Stimulated activated CD4-positive, alpha-beta T cell treated with anti-CD3 and anti-CD28 coated beads, Interleukin-2, amount 100 ng/mL, for 24 hours (primary cell): ENCODE measurements around the gene DSCAML1.

Experiments used
- DNase-seq, 2 donors: peaks; one replicate each; pipeline ENCODE4 v3.0.0-alpha.2; 2020

DSCAML1 gene, protein sequence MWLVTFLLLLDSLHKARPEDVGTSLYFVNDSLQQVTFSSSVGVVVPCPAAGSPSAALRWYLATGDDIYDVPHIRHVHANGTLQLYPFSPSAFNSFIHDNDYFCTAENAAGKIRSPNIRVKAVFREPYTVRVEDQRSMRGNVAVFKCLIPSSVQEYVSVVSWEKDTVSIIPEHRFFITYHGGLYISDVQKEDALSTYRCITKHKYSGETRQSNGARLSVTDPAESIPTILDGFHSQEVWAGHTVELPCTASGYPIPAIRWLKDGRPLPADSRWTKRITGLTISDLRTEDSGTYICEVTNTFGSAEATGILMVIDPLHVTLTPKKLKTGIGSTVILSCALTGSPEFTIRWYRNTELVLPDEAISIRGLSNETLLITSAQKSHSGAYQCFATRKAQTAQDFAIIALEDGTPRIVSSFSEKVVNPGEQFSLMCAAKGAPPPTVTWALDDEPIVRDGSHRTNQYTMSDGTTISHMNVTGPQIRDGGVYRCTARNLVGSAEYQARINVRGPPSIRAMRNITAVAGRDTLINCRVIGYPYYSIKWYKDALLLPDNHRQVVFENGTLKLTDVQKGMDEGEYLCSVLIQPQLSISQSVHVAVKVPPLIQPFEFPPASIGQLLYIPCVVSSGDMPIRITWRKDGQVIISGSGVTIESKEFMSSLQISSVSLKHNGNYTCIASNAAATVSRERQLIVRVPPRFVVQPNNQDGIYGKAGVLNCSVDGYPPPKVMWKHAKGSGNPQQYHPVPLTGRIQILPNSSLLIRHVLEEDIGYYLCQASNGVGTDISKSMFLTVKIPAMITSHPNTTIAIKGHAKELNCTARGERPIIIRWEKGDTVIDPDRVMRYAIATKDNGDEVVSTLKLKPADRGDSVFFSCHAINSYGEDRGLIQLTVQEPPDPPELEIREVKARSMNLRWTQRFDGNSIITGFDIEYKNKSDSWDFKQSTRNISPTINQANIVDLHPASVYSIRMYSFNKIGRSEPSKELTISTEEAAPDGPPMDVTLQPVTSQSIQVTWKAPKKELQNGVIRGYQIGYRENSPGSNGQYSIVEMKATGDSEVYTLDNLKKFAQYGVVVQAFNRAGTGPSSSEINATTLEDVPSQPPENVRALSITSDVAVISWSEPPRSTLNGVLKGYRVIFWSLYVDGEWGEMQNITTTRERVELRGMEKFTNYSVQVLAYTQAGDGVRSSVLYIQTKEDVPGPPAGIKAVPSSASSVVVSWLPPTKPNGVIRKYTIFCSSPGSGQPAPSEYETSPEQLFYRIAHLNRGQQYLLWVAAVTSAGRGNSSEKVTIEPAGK (N-terminal part only)

DNA sequence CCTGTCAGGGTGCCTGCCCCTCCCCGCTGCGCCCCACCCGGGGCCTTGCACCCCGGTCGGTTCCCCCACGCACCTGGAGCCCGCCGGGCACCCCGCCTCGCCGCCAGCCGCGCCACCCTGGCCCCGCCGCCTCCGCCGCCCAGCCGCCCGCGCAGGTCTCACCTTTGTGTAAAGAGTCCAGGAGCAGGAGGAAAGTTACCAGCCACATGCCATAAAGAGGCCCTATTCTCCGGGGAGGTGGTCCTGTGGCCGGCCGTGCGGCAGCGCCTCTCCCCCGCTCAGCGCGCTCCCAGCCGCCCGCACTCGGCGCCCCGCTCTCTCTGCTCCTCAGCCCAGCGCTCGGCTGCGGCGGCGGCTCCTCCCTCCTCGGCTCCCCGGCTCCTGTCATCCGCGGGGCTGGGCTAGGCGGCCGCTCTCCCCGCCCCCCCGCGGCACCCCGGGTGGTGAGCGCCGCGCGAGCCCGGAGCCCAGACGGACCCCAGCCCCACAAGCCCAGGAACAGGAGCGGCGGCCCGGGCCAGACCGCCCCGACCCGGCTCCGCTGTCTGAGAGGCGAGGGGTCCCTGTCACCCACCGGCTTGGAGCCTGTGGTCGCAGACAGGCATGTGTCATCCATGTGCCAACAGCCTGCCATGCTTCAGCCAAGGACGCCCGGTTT lies at the start of gene DSCAML1:
TSS of gene DSCAML1 (minus strand) at position 345 of the 658 bp plus-strand sequence. CDS start at position 208, 137 bp downstream.
- peak; percentile 40 to 61 for DNase-seq

DNA sequence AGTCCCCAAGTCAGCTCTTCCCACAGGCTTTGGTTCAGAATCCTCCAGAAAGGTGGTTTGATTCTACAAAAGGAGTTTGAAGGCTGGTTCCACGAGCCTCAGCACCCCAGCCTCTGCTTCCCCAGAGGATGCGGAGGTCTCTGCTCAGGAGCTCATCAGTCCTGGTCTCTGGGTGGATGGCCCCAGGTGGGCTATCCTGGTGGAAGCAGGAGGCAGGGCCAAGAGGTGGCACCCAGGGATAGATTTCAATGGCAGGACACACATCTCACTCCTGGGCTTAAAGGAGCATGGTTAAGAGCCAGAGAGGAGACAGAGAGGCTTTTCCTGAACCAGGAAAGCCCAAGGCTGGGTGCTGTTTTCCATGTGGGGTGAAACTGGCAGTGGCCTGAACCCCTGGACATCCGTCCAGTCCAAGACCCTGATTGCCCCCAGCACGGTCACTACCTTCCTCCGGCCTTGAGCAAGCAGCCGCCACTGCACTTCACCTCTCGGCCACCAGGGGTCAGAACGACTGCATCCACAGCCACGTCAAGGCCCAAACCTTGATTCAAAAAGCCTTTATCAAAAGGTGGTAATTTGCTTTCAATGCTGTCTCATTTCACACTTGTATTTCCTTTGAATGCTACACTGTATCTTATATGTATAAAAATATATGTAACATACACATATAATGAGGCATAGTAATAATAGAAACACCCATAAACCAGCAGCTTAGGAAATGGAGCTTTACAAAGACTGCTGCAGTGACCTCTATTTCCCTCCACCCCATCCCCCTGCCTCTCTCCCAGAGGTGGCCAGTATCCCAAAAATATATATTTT lies 46.9 kb upstream of the DSCAML1 start:
- DNase-seq, result peak; percentile 89 to 91

DNA sequence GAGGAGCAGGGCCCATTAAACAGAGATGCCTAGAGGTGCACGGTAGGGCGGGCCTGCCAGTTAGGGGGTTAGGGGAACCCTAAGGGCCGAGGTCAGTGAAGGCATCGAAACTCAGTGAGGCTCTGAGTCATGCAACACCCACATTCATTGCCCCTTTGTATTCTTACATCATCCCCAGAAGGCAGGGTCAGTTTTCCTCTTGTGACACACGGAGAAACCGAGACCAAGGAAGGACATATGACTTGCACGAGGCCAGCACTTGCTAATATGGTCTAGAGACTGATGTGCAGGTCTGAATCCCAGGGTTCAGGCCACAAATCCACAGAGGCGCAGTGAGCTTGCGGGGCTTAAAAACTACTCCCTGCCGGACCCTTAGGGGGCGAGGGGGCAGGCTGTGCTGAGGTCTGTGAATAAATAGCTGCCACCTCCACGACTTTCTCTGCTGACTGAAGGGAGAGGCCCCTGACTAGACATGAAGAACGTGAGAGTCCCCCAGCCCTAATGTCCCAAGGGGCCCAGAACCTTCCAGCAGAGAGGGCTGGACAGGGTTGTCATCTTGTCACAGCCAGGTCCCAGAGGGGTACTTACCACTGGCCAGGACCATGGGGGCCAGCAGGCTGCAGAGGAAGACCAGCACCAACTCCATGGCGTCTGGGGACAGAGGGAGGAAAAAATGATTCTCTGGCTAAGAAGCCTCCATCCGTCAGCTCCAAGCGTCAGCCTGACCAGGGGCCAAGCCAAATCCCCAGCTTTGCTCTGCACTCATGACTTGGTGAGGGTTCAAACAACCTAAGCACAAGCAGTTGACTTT lies 45.3 kb upstream of the DSCAML1 start:
- DNase-seq, result peak in 1 of 2 donors; percentile 11

DNA sequence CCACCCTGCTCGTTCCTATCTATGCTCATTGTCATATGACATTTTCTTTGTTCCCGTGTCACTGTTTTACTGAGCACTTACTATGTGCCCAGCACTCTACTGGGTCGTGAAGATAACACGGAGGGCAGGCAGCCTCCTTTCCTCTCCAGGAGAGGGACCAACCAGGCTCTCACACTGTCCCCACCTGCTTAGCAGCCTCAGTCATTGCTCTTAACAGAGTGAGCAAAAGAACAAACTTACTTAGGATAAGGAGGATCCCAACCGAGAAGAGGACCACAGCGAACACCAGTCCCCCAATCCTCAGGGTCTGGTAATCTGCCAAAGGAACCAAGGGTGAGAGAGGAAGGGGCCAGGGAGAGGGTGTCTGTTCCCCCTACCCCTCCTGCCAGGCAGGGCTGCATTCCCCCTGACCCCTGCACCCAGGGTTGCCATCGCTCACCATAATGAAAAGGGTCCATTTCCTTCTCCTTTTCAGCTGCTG lies 44.6 kb upstream of the DSCAML1 start:
- DNase-seq, result peak in 1 of 2 donors; percentile 11

DNA sequence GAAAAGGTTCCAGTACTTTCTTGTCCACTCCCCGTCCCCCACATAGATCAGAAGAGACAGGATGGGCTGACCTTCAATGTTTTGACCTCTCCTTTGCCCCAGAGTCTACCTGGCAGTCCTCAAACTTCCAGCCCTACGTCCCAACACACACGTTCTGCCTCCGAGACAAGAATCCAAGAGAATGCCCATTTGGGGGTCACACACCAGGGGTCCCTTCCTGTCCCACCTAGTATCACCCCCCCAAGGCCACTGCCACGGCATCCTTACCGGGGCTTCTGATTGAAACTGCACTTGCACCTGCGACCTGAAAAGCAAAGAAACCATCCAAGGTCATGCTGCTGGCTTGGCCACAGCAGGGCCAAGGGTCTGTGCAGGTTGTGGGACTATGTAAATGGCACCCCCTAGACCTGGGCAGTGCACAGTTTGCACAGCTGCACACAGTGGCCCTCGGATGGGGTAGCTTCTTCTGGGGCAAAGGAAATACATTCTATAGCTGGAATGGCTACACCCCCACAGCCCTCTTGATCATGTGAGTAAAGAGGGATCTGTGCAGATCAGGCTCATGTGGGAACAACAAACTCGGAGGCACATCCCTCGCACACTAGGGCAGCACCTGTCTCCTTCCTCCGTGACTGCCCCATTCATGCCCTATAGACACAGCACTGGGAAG lies 44.0 kb upstream of the DSCAML1 start:
- DNase-seq, result peak in 1 of 2 donors; percentile 13

DNA sequence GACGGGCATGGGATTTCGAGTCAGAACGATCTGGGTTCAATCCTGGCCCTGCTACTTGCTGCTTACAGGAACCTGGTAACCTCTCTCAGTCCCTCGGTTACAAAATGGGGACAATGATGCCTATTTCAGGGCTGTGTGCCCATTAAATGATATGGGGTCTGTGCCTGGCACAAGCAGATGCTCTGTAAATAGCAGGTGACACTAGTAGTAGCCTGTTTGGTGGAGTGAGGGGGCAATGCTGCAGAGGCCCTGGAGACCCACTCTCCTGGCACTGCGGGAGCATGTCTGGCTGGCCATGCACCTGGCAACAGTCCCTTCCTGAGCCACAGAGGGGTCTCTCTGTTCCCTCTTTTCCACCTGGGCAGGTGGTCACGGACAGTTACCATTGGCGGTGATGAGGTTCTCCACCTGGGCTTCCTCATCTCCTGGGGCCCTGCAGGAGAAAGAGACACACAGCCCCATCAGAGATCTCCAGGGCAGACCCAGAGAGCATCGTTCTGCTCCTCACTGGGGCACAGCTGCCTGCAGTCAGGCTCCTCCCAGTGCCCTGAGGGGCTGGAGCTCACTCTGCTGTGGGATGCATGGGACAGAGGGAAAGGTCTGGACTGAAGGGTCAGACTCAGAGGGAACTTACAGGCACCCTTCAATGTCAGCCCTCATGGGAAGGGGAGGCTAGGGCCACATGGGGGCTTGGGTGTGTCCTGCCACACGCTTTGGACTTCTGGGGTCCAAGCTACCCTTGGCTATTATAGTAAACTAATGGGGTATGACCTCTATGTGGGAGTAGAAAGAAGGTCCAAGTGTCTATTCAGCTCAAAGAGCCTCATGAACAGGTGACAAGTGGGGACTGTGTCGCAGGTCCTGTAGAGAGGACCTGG lies 43.2 kb upstream of the DSCAML1 start:
- DNase-seq, result peak in 1 of 2 donors; percentile 8

DNA sequence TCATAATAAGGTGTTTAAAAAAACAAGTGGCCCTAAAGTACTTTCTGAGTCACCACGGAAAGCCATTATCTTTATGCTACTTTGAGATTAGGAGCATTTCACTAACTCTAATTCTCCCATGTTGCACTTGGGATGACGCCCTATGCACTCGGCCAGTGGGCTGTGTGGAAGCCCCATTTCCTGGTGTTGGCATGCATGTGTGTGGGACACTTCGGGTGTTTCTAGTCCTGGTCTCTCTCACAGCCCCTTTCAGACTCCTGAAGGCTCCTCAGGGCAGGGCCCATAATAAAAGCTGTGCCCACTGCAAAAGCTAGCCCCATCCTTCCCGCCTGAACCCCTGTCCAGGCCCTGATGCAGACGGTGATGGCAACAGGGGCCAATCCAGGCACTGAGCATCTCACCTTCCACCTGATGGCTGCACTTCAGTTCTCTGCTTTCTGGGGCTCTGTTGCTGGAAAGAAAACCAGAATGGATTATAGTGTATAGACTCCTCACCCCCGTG lies 42.4 kb upstream of the DSCAML1 start:
- DNase-seq, result peak in 1 of 2 donors; percentile 10

DNA sequence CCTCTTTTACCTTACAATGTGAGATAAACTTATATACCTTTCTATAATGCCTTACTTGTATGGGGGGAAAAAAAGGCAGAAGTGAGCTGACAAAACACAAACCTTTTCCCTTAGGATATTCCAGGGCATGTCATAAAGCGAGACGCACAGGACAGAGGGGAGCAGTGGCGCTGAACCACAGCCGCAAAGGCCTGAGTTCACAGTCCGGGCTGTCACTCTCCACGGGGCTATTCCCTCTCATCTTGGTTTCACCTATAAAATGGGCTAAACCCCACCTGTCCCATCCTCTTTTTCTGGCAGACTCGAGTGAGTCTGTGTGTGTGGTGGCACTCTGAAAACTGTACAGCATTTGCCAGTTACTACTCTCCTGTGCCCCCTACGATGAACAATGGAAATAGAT lies 41.9 kb upstream of the DSCAML1 start:
- DNase-seq, result peak in 1 of 2 donors; percentile 11

DNA sequence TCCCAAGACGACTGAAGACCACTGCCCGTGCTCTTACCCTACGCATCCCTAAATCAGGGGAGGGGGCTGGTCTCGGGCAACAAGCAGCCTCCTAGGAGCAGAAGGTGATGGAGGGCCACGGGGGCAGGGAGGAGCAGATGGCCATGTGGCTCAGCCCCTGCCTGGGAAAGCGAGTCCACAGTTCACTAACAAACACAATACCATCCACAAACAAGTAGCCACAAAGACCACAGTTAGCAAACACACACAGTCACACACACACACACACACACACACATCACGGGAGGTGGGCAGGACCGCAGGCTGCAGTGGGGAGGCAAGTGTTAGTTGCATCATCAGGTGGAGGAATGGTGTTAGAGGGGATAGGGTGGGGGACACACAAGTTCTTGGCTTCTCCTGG lies 40.8 kb upstream of the DSCAML1 start:
- no peak for DNase-seq

DNA sequence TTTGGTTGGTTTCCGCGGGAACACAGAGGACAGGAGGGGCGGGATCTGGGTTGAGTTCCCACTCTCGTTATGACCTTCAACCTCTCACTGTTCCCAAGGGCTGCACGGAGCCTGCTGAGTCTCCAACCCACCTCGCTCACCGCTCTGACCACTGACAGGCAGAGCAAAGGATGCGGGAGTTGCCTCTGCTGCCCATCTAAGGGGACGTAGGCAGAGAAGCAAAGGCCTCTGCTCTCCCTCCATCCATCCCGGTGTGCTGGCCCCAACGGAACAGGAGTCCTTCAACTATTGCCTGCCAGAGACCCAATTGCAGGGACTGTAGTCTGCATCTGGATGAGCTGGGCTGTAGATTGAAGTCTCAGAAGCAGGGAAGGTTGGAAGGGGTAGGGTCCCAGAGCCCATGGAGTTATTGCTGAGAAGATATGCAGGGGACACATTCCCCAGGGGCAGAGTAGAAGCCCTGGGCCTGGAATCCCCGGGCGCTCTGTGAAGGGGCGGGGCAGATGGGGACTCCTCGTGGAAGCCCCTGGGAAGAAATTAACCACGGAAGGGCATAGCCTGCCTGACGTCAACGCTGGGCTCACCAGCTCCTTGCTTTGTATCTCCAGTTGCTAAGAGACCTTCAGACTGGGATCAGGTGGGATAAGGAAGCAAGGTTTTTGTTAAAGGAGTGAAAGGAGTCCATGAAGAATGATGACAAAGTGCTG lies 40.2 kb upstream of the DSCAML1 start:
- no peak for DNase-seq

DNA sequence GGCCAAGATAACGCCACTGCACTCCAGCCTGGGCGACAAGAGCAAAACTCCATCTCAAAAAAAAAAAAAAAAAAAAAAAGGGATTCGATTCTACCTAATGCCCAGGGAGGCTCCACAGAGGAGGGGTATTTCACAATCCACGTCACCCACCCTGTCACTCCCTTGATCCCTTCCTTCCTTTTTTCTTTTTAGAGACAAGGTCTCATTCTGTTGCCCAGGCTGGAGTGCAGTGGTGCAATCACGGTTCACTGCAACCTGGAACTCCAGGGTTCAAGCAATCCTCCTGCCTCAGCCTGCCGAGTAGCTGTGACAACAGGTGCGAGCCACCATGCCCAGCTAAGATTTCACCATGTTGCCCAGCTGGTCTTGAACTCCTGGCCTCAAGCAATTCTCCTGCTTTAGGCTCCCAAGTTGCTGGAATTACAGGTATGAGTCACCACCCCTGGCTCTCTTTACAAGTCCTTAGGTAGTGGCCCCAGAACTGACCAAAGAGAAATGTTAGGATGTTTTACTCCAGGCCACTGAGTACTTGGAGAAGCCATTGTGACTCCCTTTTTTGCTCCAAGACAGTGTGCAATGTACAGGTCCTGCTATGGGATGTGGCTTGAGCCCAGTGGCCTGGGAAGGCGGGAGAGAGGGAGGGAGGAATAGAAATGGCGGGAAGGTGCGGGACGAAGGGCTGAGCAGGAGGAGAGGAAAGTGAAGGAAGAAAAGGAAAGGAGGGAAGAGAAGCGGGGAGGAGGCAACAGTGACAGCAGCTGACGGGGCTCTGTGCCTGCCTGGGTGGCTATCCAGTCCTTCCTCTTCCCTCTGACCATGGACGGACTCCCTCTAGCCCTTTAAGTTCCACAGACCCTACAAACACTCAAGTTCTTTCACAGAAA lies 39.3 kb upstream of the DSCAML1 start:
- DNase-seq, result peak in 1 of 2 donors; percentile 9

DNA sequence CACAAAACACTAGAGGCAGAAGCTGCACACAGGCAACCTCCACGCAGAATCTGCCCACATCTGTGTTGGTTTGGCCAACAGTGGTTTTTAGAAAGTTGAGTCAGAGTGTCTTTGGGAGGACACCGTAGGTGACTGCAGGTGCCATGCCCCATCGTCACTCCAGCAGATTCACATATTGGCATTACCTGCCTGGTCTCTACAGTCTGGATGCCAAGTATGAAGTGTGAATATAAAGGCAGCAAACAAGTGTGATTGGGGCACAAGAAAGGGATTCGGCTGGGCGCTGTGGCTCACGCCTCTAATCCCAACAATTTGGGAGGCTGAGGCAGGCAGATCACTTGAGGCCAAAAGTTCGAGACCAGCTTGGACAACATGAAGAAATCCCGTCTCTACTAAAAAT lies 38.6 kb upstream of the DSCAML1 start:
- DNase-seq, result peak in 1 of 2 donors; percentile 11

DNA sequence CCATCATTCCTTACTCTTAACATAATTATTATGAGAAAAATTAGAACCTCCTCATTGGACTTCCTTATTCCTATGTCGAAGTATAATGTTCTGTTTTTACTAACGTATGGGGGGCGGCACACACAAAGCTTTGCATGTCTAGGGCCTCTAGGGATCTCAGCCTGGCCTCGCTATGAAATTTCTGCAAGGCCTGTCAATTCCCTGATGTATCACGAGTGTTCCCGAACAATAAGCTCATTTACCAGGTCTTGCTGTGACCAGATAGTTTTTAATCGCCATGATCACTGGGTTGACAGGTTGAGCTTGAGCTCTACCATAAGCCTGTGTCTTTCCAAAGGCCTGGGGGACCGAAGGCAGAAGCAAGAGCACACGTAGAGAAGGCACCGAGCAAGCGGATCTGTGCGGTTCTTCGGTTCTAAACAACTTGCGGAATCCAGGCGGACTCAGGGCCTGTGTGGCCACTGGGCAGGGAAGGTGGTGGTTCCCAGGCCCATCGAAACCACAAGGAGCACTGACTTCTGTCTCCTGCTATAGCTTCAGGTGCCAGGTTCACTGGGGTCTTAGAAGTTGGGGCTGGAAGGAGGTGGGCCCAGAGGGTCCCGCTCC lies 37.9 kb upstream of the DSCAML1 start:
- DNase-seq, result no peak

DNA sequence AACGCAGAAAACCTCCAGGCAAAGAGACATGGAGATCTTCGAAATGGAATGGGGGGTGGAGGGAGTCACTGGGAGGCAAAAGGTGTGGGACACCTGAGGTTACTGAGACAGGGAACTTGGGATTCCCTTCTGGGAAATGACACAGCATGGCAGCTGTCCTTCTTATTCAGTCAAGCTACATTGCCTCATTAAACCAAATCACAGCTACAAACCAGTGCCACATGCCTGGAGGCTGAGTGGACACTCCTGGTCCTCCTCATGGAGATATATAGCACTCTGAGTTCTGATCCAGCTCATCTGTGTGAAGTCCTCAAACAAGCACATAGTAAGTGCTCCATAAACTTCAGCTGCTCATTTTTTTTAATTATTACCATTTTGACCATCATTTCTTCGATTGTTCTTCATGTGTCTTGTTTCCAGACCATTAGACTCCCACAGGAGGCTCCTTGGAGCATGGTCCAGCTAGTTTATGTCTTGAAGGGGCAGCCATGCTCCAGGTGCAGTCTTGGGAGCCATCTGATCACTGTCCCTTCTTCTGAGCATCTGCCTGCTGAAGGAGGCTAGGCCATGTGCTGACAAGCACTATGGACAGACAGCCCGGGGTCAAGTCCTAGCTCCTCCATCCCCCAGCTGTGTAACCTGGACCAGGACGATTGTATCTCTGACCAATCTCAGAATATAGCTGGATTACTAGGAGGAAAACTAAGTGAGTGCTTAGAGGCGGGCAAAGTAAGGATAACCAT lies 37.2 kb upstream of the DSCAML1 start:
- peak in 1 of 2 donors; percentile 10 for DNase-seq

DNA sequence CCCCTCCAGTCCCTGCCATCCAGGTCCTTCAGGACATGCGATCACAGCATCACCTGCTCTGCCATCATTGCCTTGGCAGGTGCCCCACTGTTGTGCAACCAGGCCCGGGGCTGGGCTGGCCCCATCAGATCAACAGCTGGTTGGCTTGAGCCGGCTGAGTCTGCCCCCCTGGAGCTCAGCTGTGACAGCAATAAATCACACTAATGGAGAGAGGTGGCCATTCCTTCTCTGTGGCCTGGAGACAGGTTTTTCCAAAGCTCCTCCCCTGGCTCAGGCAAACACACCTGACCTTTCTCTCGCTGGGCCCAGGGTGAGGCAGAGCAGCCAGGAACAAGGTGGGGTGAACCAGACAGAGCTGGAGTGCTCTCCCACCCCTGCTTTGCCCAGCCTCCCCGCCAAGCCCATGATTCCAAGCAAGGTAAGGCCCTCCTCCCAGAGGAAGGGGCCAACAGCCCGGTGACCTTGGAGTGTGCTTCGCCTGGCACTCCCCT lies 36.4 kb upstream of the DSCAML1 start:
- DNase-seq, result peak in 1 of 2 donors; percentile 10
